GM12891 (cell line): ENCODE results near the gene MON2.

ENCODE experiments used
- POLR2A ChIP-seq: IDR thresholded peaks from 2 replicates; pipeline ENCODE4 v1.6.1; 2011; ENCODE audit warnings: low read depth, low read length, control low read depth
- POLR2AphosphoS5 ChIP-seq: IDR thresholded peaks from 2 replicates; pipeline ENCODE4 v1.6.1; 2011; ENCODE audit warnings: low read depth, low read length, control low read depth
- SPI1 ChIP-seq: IDR thresholded peaks from 2 replicates; pipeline ENCODE4 v1.6.1; 2011; ENCODE audit warnings: low read depth, low read length, control low read depth
- TAF1 ChIP-seq: IDR thresholded peaks from 2 replicates; pipeline ENCODE4 v1.6.1; 2011; ENCODE audit warnings: low read depth, low read length, control low read depth

- TF ChIP-seq POLR2A, result no peak
- no peak for TF ChIP-seq TAF1
- no peak for TF ChIP-seq POLR2AphosphoS5
- TF ChIP-seq SPI1, result no peak
Measured at GRCh38 chr12:62632411-62632918, 165.8 kb downstream of the MON2 start.
